ENCODE measurements around the gene SLC1A3. TPM values are rescaled to one million over a fixed set of nuclear protein-coding genes. Genes with fewer than 3 reads are reported as not detected.

Gene SLC1A3
- total and polyA plus RNA-seq, 2 donors (not counting 1 experiment from before 2014, with no cell fraction given): 0.52 to 3.3 TPM

- peak in 1 of 2 donors; percentile 45 for DNase-seq (ENCODE audit: low read depth in 2 of 2)
- Histone ChIP-seq H3K9ac (ENCODE audit: insufficient read depth, low read length) (no peak overlapping the region), H3K4me3 (replicated peaks in 1 of 4; ENCODE audit: control extremely low read depth in 1 of 4, insufficient read depth in 1 of 4, low read depth in 3 of 4, low read length in 4 of 4) (no peak overlapping the region), H3K27ac (ENCODE audit: insufficient read depth, low read length) (no peak overlapping the region), H3K79me2 (ENCODE audit: control insufficient read depth, insufficient read depth, low read length) (no peaks in the 10 kb centered on the region), H2AFZ (ENCODE audit: low read length) (no peak overlapping the region), H4K20me1 (ENCODE audit: control insufficient read depth, extremely low read depth, insufficient read depth, low read length) (no peaks in the 10 kb centered on the region), H3K4me1 (ENCODE audit: control insufficient read depth, extremely low read depth, insufficient read depth, low read length) (no peaks in the 10 kb centered on the region), H3K9me3 (ENCODE audit: control insufficient read depth, insufficient read depth, low read depth, low read length) (no peaks in the 10 kb centered on the region), H3K36me3 (ENCODE audit: control insufficient read depth, insufficient read depth, low read length) (no peaks in the 10 kb centered on the region), H3K27me3 (ENCODE audit: control insufficient read depth, insufficient read depth, low read length) (no peaks in the 10 kb centered on the region), H3K4me2 (ENCODE audit: extremely low read depth, insufficient read depth, low read length) (no peak overlapping the region)
- TF ChIP-seq EZH2 (IDR thresholded peaks at IDR 0.05; ENCODE audit: low read length, missing control alignments): no peak
- TF ChIP-seq, protein P1, sequence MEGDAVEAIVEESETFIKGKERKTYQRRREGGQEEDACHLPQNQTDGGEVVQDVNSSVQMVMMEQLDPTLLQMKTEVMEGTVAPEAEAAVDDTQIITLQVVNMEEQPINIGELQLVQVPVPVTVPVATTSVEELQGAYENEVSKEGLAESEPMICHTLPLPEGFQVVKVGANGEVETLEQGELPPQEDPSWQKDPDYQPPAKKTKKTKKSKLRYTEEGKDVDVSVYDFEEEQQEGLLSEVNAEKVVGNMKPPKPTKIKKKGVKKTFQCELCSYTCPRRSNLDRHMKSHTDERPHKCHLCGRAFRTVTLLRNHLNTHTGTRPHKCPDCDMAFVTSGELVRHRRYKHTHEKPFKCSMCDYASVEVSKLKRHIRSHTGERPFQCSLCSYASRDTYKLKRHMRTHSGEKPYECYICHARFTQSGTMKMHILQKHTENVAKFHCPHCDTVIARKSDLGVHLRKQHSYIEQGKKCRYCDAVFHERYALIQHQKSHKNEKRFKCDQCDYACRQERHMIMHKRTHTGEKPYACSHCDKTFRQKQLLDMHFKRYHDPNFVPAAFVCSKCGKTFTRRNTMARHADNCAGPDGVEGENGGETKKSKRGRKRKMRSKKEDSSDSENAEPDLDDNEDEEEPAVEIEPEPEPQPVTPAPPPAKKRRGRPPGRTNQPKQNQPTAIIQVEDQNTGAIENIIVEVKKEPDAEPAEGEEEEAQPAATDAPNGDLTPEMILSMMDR (conservative IDR thresholded peaks at IDR 0.05 in 1 of 2, IDR thresholded peaks at IDR 0.05 in 1 of 2; ENCODE audit: low read depth in 1 of 2, low read length in 2 of 2): no peak
Measured at GRCh38 chr5:36629729-36630128, 23.3 kb downstream of the SLC1A3 start.

DNA sequence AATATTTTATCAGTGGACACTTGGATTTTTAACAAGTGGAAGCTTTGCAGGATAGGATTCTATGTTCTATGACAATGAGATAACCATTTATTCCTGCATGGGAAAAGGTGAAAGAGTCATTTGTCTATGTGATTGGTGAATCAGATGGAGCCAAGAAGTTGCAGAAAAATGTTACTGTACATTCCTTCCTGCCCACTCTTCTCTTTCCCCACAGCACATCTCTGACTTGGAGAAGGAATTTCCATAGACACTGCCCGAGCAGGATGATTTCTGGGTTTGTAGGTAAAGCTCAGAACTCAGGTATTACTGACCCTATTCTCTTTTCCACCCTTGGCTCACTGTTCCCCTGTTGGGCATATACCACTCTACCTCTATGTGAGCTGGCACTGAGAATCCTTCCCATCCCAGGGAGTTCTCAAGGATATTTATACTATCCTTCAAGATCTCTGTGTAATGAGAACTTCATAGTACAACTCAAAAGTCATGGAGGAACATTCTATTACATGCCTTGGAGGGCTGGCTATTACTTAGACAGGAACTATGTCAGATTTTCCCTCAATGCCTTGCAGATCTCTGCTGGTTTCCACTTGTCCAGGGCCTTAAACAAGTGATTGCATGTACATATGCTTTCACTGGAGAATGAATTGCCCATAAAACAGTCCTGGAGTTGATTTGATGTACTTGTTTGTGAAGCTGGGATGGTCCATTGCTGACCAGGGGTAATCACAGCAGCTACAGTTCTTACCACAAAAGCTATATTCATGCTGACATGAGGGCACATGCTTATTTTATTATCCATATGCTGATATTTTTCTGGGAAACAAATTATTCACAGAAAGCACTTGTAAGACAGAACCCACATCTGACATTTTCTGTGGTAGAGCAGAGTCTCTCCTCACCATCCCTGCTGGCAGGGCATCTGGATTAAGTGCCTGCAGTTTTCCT is 24.1 kb downstream of the SLC1A3 start:
- no peaks in the 10 kb centered on the region for H4K20me1 ChIP-seq (ENCODE audit: control insufficient read depth, extremely low read depth, insufficient read depth, low read length)
- H3K27me3 ChIP-seq (ENCODE audit: control insufficient read depth, insufficient read depth, low read length): no peaks in the 10 kb centered on the region
- no peaks in the 10 kb centered on the region for H3K9me3 ChIP-seq (ENCODE audit: control insufficient read depth, insufficient read depth, low read depth, low read length)
- no peaks in the 10 kb centered on the region for H3K36me3 ChIP-seq (ENCODE audit: control insufficient read depth, insufficient read depth, low read length)
- H3K79me2 ChIP-seq (ENCODE audit: control insufficient read depth, insufficient read depth, low read length): no peaks in the 10 kb centered on the region
- no peak overlapping the region for H2AFZ ChIP-seq (ENCODE audit: low read length)
- no peak overlapping the region for H3K9ac ChIP-seq (ENCODE audit: insufficient read depth, low read length)
- no peaks in the 10 kb centered on the region for H3K4me1 ChIP-seq (ENCODE audit: control insufficient read depth, extremely low read depth, insufficient read depth, low read length)
- no peak overlapping the region for H3K27ac ChIP-seq (ENCODE audit: insufficient read depth, low read length)
- no peak overlapping the region for H3K4me2 ChIP-seq (ENCODE audit: extremely low read depth, insufficient read depth, low read length)
- TF ChIP-seq, protein P1 (conservative IDR thresholded peaks at IDR 0.05 in 1 of 2, IDR thresholded peaks at IDR 0.05 in 1 of 2; ENCODE audit: low read depth in 1 of 2, low read length in 2 of 2): no peak
- TF ChIP-seq EZH2 (IDR thresholded peaks at IDR 0.05; ENCODE audit: low read length, missing control alignments): no peak
- DNase-seq (ENCODE audit: low read depth in 2 of 2): peak in 1 of 2 donors; percentile 79
- H3K4me3 ChIP-seq (replicated peaks in 1 of 4; ENCODE audit: control extremely low read depth in 1 of 4, insufficient read depth in 1 of 4, low read depth in 3 of 4, low read length in 4 of 4): no peak overlapping the region

DNA sequence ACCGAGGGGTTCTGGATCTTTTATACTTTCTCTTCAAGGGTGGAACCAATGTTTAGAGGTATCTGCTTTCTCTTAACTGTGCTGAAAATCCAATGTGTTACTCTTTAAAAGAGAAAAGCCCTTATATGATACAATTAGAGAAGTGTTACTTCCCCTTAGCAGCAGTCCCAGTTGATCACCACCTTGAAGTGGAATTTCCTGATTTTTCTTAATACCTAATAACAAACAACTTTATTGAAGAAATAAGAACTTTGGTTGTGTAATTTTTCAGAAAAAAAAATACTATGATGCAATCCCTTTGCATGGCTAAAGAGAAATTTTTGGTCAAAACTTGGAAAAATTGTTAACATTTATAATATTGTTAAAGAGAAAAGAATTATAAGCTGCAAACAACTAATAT is 24.7 kb downstream of the SLC1A3 start:
- no peaks in the 10 kb centered on the region for H3K9me3 ChIP-seq (ENCODE audit: control insufficient read depth, insufficient read depth, low read depth, low read length)
- H3K36me3 ChIP-seq (ENCODE audit: control insufficient read depth, insufficient read depth, low read length): no peaks in the 10 kb centered on the region
- no peaks in the 10 kb centered on the region for H3K27me3 ChIP-seq (ENCODE audit: control insufficient read depth, insufficient read depth, low read length)
- H3K4me2 ChIP-seq (ENCODE audit: extremely low read depth, insufficient read depth, low read length): no peak overlapping the region
- no peak overlapping the region for H2AFZ ChIP-seq (ENCODE audit: low read length)
- no peaks in the 10 kb centered on the region for H3K79me2 ChIP-seq (ENCODE audit: control insufficient read depth, insufficient read depth, low read length)
- no peak for DNase-seq (ENCODE audit: low read depth in 2 of 2)
- no peaks in the 10 kb centered on the region for H3K4me1 ChIP-seq (ENCODE audit: control insufficient read depth, extremely low read depth, insufficient read depth, low read length)
- no peaks in the 10 kb centered on the region for H4K20me1 ChIP-seq (ENCODE audit: control insufficient read depth, extremely low read depth, insufficient read depth, low read length)
- no peak overlapping the region for H3K9ac ChIP-seq (ENCODE audit: insufficient read depth, low read length)
- no peak overlapping the region for H3K27ac ChIP-seq (ENCODE audit: insufficient read depth, low read length)
- TF ChIP-seq EZH2 (IDR thresholded peaks at IDR 0.05; ENCODE audit: low read length, missing control alignments): no peak
- TF ChIP-seq, protein P1 (conservative IDR thresholded peaks at IDR 0.05 in 1 of 2, IDR thresholded peaks at IDR 0.05 in 1 of 2; ENCODE audit: low read depth in 1 of 2, low read length in 2 of 2): no peak
- H3K4me3 ChIP-seq (replicated peaks in 1 of 4; ENCODE audit: control extremely low read depth in 1 of 4, insufficient read depth in 1 of 4, low read depth in 3 of 4, low read length in 4 of 4): no peak overlapping the region

Measured in fibroblast of lung (primary cell).